ENCODE measurements around the gene AMIGO2. TPM values are rescaled to one million over a fixed set of nuclear protein-coding genes. Genes with fewer than 3 reads are reported as not detected.
"Not testable (repeated sequence)": the region's sequence is repeated elsewhere in the genome, so short reads cannot be mapped to it uniquely, and the experiment has no call there.

AMIGO2 gene
- total RNA-seq = 10 to 100 TPM; 19.7 to 38.1 TPM
- long read RNA-seq, donor 1, transcript AMIGO2-201 (2 exons, 3,763 nt) = major isoform, 14 of 24 reads
- long read RNA-seq, donor 1, transcript AMIGO2-203 (3 exons, 2,856 nt) = minor isoform, 5 of 24 reads
- long read RNA-seq, donor 1, partial matches to known transcripts = 0 of 24 reads
- long read RNA-seq, donor 1, other reads (novel, unspliced or antisense) = 4 of 24 reads
- long read RNA-seq, donor 2, transcript AMIGO2-201 (2 exons, 3,763 nt) = major isoform, 39 of 50 reads
- long read RNA-seq, donor 2, transcript AMIGO2-203 (3 exons, 2,856 nt) = minor isoform, 6 of 50 reads
- long read RNA-seq, donor 2, partial matches to known transcripts = 5 of 50 reads
- long read RNA-seq, donor 2, other reads (novel, unspliced or antisense) = 0 of 50 reads

GRCh38 chr12:47079468-47079980 is at the start of gene AMIGO2, which contains the start of gene PCED1B:
TSS of gene AMIGO2 (minus strand) at chr12:47079959. CDS start at chr12:47079002, 957 bp downstream.
TSS of gene PCED1B (plus strand) at chr12:47079621. CDS start at chr12:47235064, 155,443 bp downstream.
- intact Hi-C loops (cut with DNase I) = no loop called here
- DNase-seq (ENCODE audit: low spot score) = peak; percentile 94

- no peak for DNase-seq (ENCODE audit: low spot score)
- intact Hi-C loops (cut with DNase I) = no loop called here
Observed at GRCh38 chr12:47126246-47126645, 46.5 kb upstream of the AMIGO2 start.

- no peak for DNase-seq (ENCODE audit: low spot score)
- intact Hi-C loops (cut with DNase I) = no loop called here
Observed at GRCh38 chr12:47124451-47124850, 44.7 kb upstream of the AMIGO2 start.

GRCh38 chr12:47123730-47124129 is 44.0 kb upstream of the AMIGO2 start:
- intact Hi-C loops (cut with DNase I) = no loop called here
- DNase-seq (ENCODE audit: low spot score) = no peak

- intact Hi-C loops (cut with DNase I) = no loop called here
- DNase-seq (ENCODE audit: low spot score) = no peak
Observed at GRCh38 chr12:47122602-47123001, 42.8 kb upstream of the AMIGO2 start.

- intact Hi-C loops (cut with DNase I) = no loop called here
Observed at GRCh38 chr12:47121146-47121545, 41.4 kb upstream of the AMIGO2 start.

GRCh38 chr12:47120736-47121135 is 41.0 kb upstream of the AMIGO2 start:
- intact Hi-C loops (cut with DNase I) = no loop called here
- no peak for DNase-seq (ENCODE audit: low spot score)

More at GRCh38 chr12:47121146-47121545, 41.4 kb upstream of the AMIGO2 start:
- no peak for DNase-seq (ENCODE audit: low spot score)

GRCh38 chr12:47117305-47117704 is 37.5 kb upstream of the AMIGO2 start:
- DNase-seq (ENCODE audit: low spot score); intact Hi-C loops (cut with DNase I): not testable (repeated sequence)

- no peak for DNase-seq (ENCODE audit: low spot score)
- intact Hi-C loops (cut with DNase I) = no loop called here
Observed at GRCh38 chr12:47114481-47114892, 34.7 kb upstream of the AMIGO2 start.

- intact Hi-C loops (cut with DNase I) = no loop called here
Observed at GRCh38 chr12:47112679-47113078, 32.9 kb upstream of the AMIGO2 start.

GRCh38 chr12:47111854-47112253 is 32.1 kb upstream of the AMIGO2 start:
- intact Hi-C loops (cut with DNase I) = no loop called here
- DNase-seq (ENCODE audit: low spot score) = no peak

More at GRCh38 chr12:47112679-47113078, 32.9 kb upstream of the AMIGO2 start:
- no peak for DNase-seq (ENCODE audit: low spot score)

- intact Hi-C loops (cut with DNase I) = no loop called here
- DNase-seq (ENCODE audit: low spot score) = no peak
Observed at GRCh38 chr12:47111392-47111778, 31.6 kb upstream of the AMIGO2 start.

GRCh38 chr12:47110718-47111391 is 31.1 kb upstream of the AMIGO2 start:
- intact Hi-C loops (cut with DNase I) = no loop called here
- DNase-seq (ENCODE audit: low spot score) = no peak

GRCh38 chr12:47110011-47110541 is 30.3 kb upstream of the AMIGO2 start:
- DNase-seq (ENCODE audit: low spot score) = no peak
- intact Hi-C loops (cut with DNase I) = no loop called here

GRCh38 chr12:47107926-47108325 is 28.2 kb upstream of the AMIGO2 start:
- intact Hi-C loops (cut with DNase I) = no loop called here
- no peak for DNase-seq (ENCODE audit: low spot score)

- no peak for DNase-seq (ENCODE audit: low spot score)
- intact Hi-C loops (cut with DNase I) = no loop called here
Observed at GRCh38 chr12:47107446-47107845, 27.7 kb upstream of the AMIGO2 start.

- intact Hi-C loops (cut with DNase I) = no loop called here
- no peak for DNase-seq (ENCODE audit: low spot score)
Observed at GRCh38 chr12:47105914-47106674, 26.3 kb upstream of the AMIGO2 start.

- peak; percentile 88 for DNase-seq (ENCODE audit: low spot score)
- intact Hi-C loops (cut with DNase I) = no loop called here
Observed at GRCh38 chr12:47102845-47103651, 23.3 kb upstream of the AMIGO2 start.

- intact Hi-C loops (cut with DNase I) = no loop called here
- DNase-seq (ENCODE audit: low spot score) = no peak
Observed at GRCh38 chr12:47102406-47102805, 22.6 kb upstream of the AMIGO2 start.

Data from posterior vena cava (tissue), 2 donors.